Dedifferentiated amniotic fluid mesenchymal stem cell (primary cell): ENCODE data around the gene IRX1.

Source experiments
- DNase-seq: peaks from one replicate; pipeline ENCODE4 v3.0.0-alpha.2; 2016; ENCODE audit errors: extremely low spot score

The IRX1 gene

GRCh38 chr5:3600106-3601060 is 4.8 kb downstream of the IRX1 start:
- no peak for DNase-seq

GRCh38 chr5:3601061-3601710 is 5.6 kb downstream of the IRX1 start:
- no peak for DNase-seq

- DNase-seq = no peak
Observed at GRCh38 chr5:3601911-3602782, 6.5 kb downstream of the IRX1 start.

- DNase-seq = no peak
Observed at GRCh38 chr5:3602785-3603502, 7.3 kb downstream of the IRX1 start.

GRCh38 chr5:3604501-3604900 is 8.9 kb downstream of the IRX1 start:
- DNase-seq = no peak

- DNase-seq = no peak
Observed at GRCh38 chr5:3605298-3606010, 9.8 kb downstream of the IRX1 start.

- DNase-seq = no peak
Observed at GRCh38 chr5:3606121-3606831, 10.6 kb downstream of the IRX1 start.

GRCh38 chr5:3607541-3608181 is 12.0 kb downstream of the IRX1 start:
- DNase-seq = no peak

- no peak for DNase-seq
Observed at GRCh38 chr5:3609120-3609681, 13.6 kb downstream of the IRX1 start.

- no peak for DNase-seq
Observed at GRCh38 chr5:3612591-3613042, 17.0 kb downstream of the IRX1 start.

- no peak for DNase-seq
Observed at GRCh38 chr5:3613726-3614125, 18.1 kb downstream of the IRX1 start.

- DNase-seq = no peak
Observed at GRCh38 chr5:3615217-3615616, 19.6 kb downstream of the IRX1 start.

- DNase-seq = no peak
Observed at GRCh38 chr5:3615829-3616228, 20.2 kb downstream of the IRX1 start.

- no peak for DNase-seq
Observed at GRCh38 chr5:3619579-3619978, 23.9 kb downstream of the IRX1 start.

- no peak for DNase-seq
Observed at GRCh38 chr5:3622961-3623360, 27.3 kb downstream of the IRX1 start.

GRCh38 chr5:3625626-3626025 is 30.0 kb downstream of the IRX1 start:
- DNase-seq = no peak

GRCh38 chr5:3634061-3634460 is 38.4 kb downstream of the IRX1 start:
- DNase-seq = no peak

- no peak for DNase-seq
Observed at GRCh38 chr5:3639175-3639574, 43.5 kb downstream of the IRX1 start.

- no peak for DNase-seq
Observed at GRCh38 chr5:3642231-3642630, 46.6 kb downstream of the IRX1 start.
